SIG-M5 treated with dmso at 0.1 percent for 504 hours (cell line): ENCODE results near the gene PLPP3.

ENCODE experiments used
- DNase-seq: peaks from one replicate; lab custom pipeline; 2025; ENCODE audit not compliant: unreplicated experiment; lab: John Stamatoyannopoulos, UW

The PLPP3 gene

GRCh38 chr1:56466538-56466937 is 112.8 kb downstream of the PLPP3 start:
- DNase-seq = no peak

- DNase-seq = no peak
Measured at GRCh38 chr1:56464294-56464693, 115.1 kb downstream of the PLPP3 start.

GRCh38 chr1:56463376-56463775 is 116.0 kb downstream of the PLPP3 start:
- DNase-seq = no peak

GRCh38 chr1:56462209-56462608 is 117.2 kb downstream of the PLPP3 start:
- DNase-seq = no peak

GRCh38 chr1:56461158-56462127 is 117.9 kb downstream of the PLPP3 start:
- no peak for DNase-seq

- no peak for DNase-seq
Measured at GRCh38 chr1:56459260-56459659, 120.1 kb downstream of the PLPP3 start.

GRCh38 chr1:56457756-56458375 is 121.5 kb downstream of the PLPP3 start:
- no peak for DNase-seq

- DNase-seq = no peak
Measured at GRCh38 chr1:56456435-56457101, 122.8 kb downstream of the PLPP3 start.

GRCh38 chr1:56453417-56454078 is 125.8 kb downstream of the PLPP3 start:
- no peak for DNase-seq

- DNase-seq = no peak
Measured at GRCh38 chr1:56453016-56453415, 126.3 kb downstream of the PLPP3 start.

- no peak for DNase-seq
Measured at GRCh38 chr1:56452027-56453011, 127.0 kb downstream of the PLPP3 start.

GRCh38 chr1:56451491-56451890 is 127.9 kb downstream of the PLPP3 start:
- DNase-seq = no peak

- DNase-seq = no peak
Measured at GRCh38 chr1:56450004-56450666, 129.2 kb downstream of the PLPP3 start.

- DNase-seq = no peak
Measured at GRCh38 chr1:56448529-56449300, 130.6 kb downstream of the PLPP3 start.

- no peak for DNase-seq
Measured at GRCh38 chr1:56447823-56448222, 131.5 kb downstream of the PLPP3 start.

- no peak for DNase-seq
Measured at GRCh38 chr1:56446531-56447098, 132.7 kb downstream of the PLPP3 start.

GRCh38 chr1:56444960-56445646 is 134.3 kb downstream of the PLPP3 start:
- DNase-seq = no peak
